OCI-LY1 (cell line): ENCODE results near the gene SUGCT.

Experiments used
- EZH2 ChIP-seq: fragments of 200-600 bp; sonication (generic), shearing (Covaris generic); IDR thresholded peaks from 2 replicates; pipeline ENCODE4 v1.8.0; 2017; ENCODE audit warnings: borderline replicate concordance, mixed run types, mild to moderate bottlenecking, antibody characterized with exemption, low read length, moderate library complexity, mixed read lengths
- TF ChIP-seq, protein P1 (sequence below): fragments of 200-600 bp; sonication (generic), shearing (Covaris generic); IDR thresholded peaks from 2 replicates; pipeline ENCODE4 v1.5.1; 2017; ENCODE audit warnings: mild to moderate bottlenecking, antibody characterized with exemption, low read length, moderate library complexity, mixed read lengths

DNA sequence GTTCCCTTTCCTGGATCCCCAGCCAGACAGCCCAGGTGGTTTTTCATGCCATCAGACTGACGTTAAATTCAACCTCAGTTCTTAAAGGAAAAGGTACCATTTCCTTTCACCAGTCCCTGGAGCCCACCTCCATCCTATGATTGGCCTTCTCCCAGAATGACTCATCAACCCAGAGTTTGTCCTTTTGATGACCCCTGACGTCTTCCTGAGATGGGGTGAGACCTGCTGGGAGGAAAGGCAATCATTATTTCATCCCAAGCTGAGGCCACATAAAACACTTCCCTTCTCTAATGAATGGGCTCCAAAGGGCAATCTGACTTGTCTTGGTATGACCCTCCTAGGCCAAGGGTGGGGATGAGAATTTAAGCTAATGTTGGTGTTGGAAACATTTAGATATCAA, 750.7 kb downstream of the SUGCT start:
- TF ChIP-seq, protein P1, sequence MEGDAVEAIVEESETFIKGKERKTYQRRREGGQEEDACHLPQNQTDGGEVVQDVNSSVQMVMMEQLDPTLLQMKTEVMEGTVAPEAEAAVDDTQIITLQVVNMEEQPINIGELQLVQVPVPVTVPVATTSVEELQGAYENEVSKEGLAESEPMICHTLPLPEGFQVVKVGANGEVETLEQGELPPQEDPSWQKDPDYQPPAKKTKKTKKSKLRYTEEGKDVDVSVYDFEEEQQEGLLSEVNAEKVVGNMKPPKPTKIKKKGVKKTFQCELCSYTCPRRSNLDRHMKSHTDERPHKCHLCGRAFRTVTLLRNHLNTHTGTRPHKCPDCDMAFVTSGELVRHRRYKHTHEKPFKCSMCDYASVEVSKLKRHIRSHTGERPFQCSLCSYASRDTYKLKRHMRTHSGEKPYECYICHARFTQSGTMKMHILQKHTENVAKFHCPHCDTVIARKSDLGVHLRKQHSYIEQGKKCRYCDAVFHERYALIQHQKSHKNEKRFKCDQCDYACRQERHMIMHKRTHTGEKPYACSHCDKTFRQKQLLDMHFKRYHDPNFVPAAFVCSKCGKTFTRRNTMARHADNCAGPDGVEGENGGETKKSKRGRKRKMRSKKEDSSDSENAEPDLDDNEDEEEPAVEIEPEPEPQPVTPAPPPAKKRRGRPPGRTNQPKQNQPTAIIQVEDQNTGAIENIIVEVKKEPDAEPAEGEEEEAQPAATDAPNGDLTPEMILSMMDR = no peak
- TF ChIP-seq EZH2 = no peak
